ENCODE data around the gene GRM2. TPM values are rescaled to one million over a fixed set of nuclear protein-coding genes. Genes with fewer than 3 reads are reported as not detected.
A peak's percentile ranks its signal among the peaks of the same experiment; 100 is the strongest.
"Not testable (repeated sequence)": the region's sequence is repeated elsewhere in the genome, so short reads cannot be mapped to it uniquely, and the experiment has no call there.

GRM2 gene
- total RNA-seq, 4 donors from 2014 or later, result 0.18 to 0.20 TPM; not detected in 2

GRCh38 chr3:51734572-51734907 lies 27.7 kb downstream of the GRM2 start:
- Histone ChIP-seq H3K36me3 (no peaks in the 10 kb centered on the region), H3K9me3 (no peaks in the 10 kb centered on the region), H3K4me3 (no peak overlapping the region), H3K27ac (no peak overlapping the region), H3K27me3 (peaks cover 0 to 7% (median 0%) of the 10 kb centered on the region in 3 donors), H3K4me1 (no peaks in the 10 kb centered on the region)
- intact Hi-C loops (cut with DNase I; ENCODE audit: low total_unique reads) (no loop called here), in situ Hi-C loops (cut with MboI; ENCODE audit: low sequenced_read_pairs in 4 of 4) (no loop called here)
- DNase-seq (no peak), ATAC-seq (no peak)
- TF ChIP-seq CTCF (IDR thresholded peaks at IDR 0.05 in 4 of 5, conservative IDR thresholded peaks at IDR 0.05 in 1 of 5) (no peak), POLR2A (IDR thresholded peaks at IDR 0.05) (no peak)

- Histone ChIP-seq H3K27ac (no peak overlapping the region), H3K9me3 (no peaks in the 10 kb centered on the region), H3K4me1 (no peaks in the 10 kb centered on the region), H3K36me3 (no peaks in the 10 kb centered on the region), H3K4me3 (no peak overlapping the region), H3K27me3 (peaks cover 0 to 7% (median 0%) of the 10 kb centered on the region in 3 donors)
- ATAC-seq, result no peak
- intact Hi-C loops (cut with DNase I; ENCODE audit: low total_unique reads), result no loop called here
- DNase-seq, result no peak
- in situ Hi-C loops (cut with MboI; ENCODE audit: low sequenced_read_pairs in 4 of 4), result no loop called here
- no peak for TF ChIP-seq CTCF (IDR thresholded peaks at IDR 0.05 in 4 of 5, conservative IDR thresholded peaks at IDR 0.05 in 1 of 5)
- no peak for TF ChIP-seq POLR2A (IDR thresholded peaks at IDR 0.05)
These were observed 28.2 kb downstream of the GRM2 start for GRCh38 chr3:51735039-51735438.

GRCh38 chr3:51735950-51736349 lies 29.1 kb downstream of the GRM2 start:
- Histone ChIP-seq H3K27ac (no peak overlapping the region), H3K4me3 (no peak overlapping the region), H3K4me1 (no peaks in the 10 kb centered on the region), H3K36me3 (no peaks in the 10 kb centered on the region), H3K27me3 (peaks cover 0 to 7% (median 0%) of the 10 kb centered on the region in 3 donors), H3K9me3 (no peaks in the 10 kb centered on the region)
- in situ Hi-C loops (cut with MboI; ENCODE audit: low sequenced_read_pairs in 4 of 4), result no loop called here
- no peak for TF ChIP-seq CTCF (IDR thresholded peaks at IDR 0.05 in 4 of 5, conservative IDR thresholded peaks at IDR 0.05 in 1 of 5)
- TF ChIP-seq POLR2A (IDR thresholded peaks at IDR 0.05), result no peak
- ATAC-seq (no peak), DNase-seq (no peak)
- intact Hi-C loops (cut with DNase I; ENCODE audit: low total_unique reads), result no loop called here

- H3K36me3 ChIP-seq, result no peaks in the 10 kb centered on the region
- in situ Hi-C loops (cut with MboI; ENCODE audit: low sequenced_read_pairs in 4 of 4) (no loop called here), intact Hi-C loops (cut with DNase I; ENCODE audit: low total_unique reads) (no loop called here)
- H3K4me1 ChIP-seq, result no peaks in the 10 kb centered on the region
- ATAC-seq (no peak), DNase-seq (no peak)
- no peak overlapping the region for H3K27ac ChIP-seq
- H3K4me3 ChIP-seq, result no peak overlapping the region
- no peaks in the 10 kb centered on the region for H3K9me3 ChIP-seq
- peaks cover 0 to 7% (median 0%) of the 10 kb centered on the region in 3 donors for H3K27me3 ChIP-seq
- TF ChIP-seq CTCF (IDR thresholded peaks at IDR 0.05 in 4 of 5, conservative IDR thresholded peaks at IDR 0.05 in 1 of 5) (no peak), POLR2A (IDR thresholded peaks at IDR 0.05) (no peak)
These were observed 32.2 kb downstream of the GRM2 start for GRCh38 chr3:51739110-51739509.

GRCh38 chr3:51742320-51742719 lies 35.5 kb downstream of the GRM2 start:
- H3K9me3 ChIP-seq; H3K4me3 ChIP-seq; intact Hi-C loops (cut with DNase I; ENCODE audit: low total_unique reads); H3K27me3 ChIP-seq; ATAC-seq; DNase-seq; H3K4me1 ChIP-seq; H3K36me3 ChIP-seq; H3K27ac ChIP-seq; in situ Hi-C loops (cut with MboI; ENCODE audit: low sequenced_read_pairs in 4 of 4): not testable (repeated sequence)

GRCh38 chr3:51742978-51743377 lies 36.1 kb downstream of the GRM2 start:
- ATAC-seq; intact Hi-C loops (cut with DNase I; ENCODE audit: low total_unique reads); H3K27me3 ChIP-seq; H3K4me3 ChIP-seq; H3K9me3 ChIP-seq; H3K4me1 ChIP-seq; H3K36me3 ChIP-seq; H3K27ac ChIP-seq; in situ Hi-C loops (cut with MboI; ENCODE audit: low sequenced_read_pairs in 4 of 4): not testable (repeated sequence)
- peak in 1 of 2 donors; percentile 13 for DNase-seq

All from gastrocnemius medialis (tissue), 4 donors.